Smooth muscle cell (in vitro differentiated cells): ENCODE data around the gene GTF2B. TPM values are rescaled to one million over a fixed set of nuclear protein-coding genes. Genes with fewer than 3 reads are reported as not detected.

Experiments used
- DNase-seq: peaks from one replicate; lab custom pipeline; 2025; ENCODE audit not compliant: unreplicated experiment; lab: John Stamatoyannopoulos, UW
- H2AFZ ChIP-seq: fragments of 200-600 bp; sonication (generic); 2 replicates; pipeline ENCODE4 v1.6.0; 2016; ENCODE audit warnings: antibody characterized with exemption, low read depth, mild to moderate bottlenecking
- H3F3A ChIP-seq: fragments of 200-600 bp; sonication (generic); 2 replicates; pipeline ENCODE4 v1.6.0; 2017; ENCODE audit warnings: antibody characterized with exemption, low read depth
- H3K27ac ChIP-seq: fragments of 200-600 bp; sonication (generic); 2 replicates; pipeline ENCODE4 v1.5.1; 2016; ENCODE audit warnings: low read depth, mild to moderate bottlenecking
- H3K27me3 ChIP-seq: fragments of 200-600 bp; sonication (generic); 2 replicates; pipeline ENCODE4 v1.6.1; 2016; ENCODE audit warnings: low read depth, mild to moderate bottlenecking
- H3K36me3 ChIP-seq: fragments of 200-600 bp; sonication (generic); 2 replicates; pipeline ENCODE4 v1.5.1; 2016; ENCODE audit warnings: low read depth
- H3K4me1 ChIP-seq: fragments of 200-600 bp; sonication (generic); 2 replicates; pipeline ENCODE4 v1.5.1; 2016; ENCODE audit warnings: low read depth
- H3K4me2 ChIP-seq: fragments of 200-600 bp; sonication (generic); 2 replicates; pipeline ENCODE4 v1.6.0; 2016; ENCODE audit warnings: mild to moderate bottlenecking
- H3K4me3 ChIP-seq: fragments of 200-600 bp; sonication (generic); 2 replicates; pipeline ENCODE4 v1.5.1; 2016; ENCODE audit warnings: mild to moderate bottlenecking
- H3K79me2 ChIP-seq: fragments of 200-600 bp; sonication (generic); 2 replicates; pipeline ENCODE4 v1.6.0; 2016; ENCODE audit warnings: low read depth, mild to moderate bottlenecking
- H3K9ac ChIP-seq: fragments of 200-600 bp; sonication (generic); 2 replicates; pipeline ENCODE4 v1.6.0; 2016; ENCODE audit warnings: low read depth
- H3K9me3 ChIP-seq: fragments of 200-600 bp; sonication (generic); replicated peaks from 2 replicates; pipeline ENCODE4 v1.5.1; 2016; ENCODE audit warnings: low read depth
- H4K20me1 ChIP-seq: fragments of 200-600 bp; sonication (generic); 2 replicates; pipeline ENCODE4 v1.6.0; 2016; ENCODE audit warnings: low read depth
- WGBS: methylation state at CpG from one replicate; pipeline ENCODE4 v1.1.7; 2016; ENCODE audit warnings: low lambda C conversion rate; 5-methylcytosine and 5-hydroxymethylcytosine counted together
- polyA plus RNA-seq: library from polyadenylated mRNA; unstranded; fragments of >200 nt; fragmentation: Nextera tagmentation; extraction: Ambion mirVana; gene quantifications from 2 replicates; pipeline ENCODE4 v1.2.1, GENCODE V29; 2016
- total RNA-seq: library from RNA; depleted of rRNA; stranded (reverse); fragments of >200 nt; gene quantifications from 2 replicates; pipeline ENCODE4 v1.2.3, GENCODE V29; 2014
- TF ChIP-seq, protein P1 (sequence below): fragments of 200-600 bp; sonication (generic); IDR thresholded peaks from 2 replicates; pipeline ENCODE4 v1.5.1; 2017; ENCODE audit warnings: borderline replicate concordance, mild to moderate bottlenecking, antibody characterized with exemption; ENCODE audit not compliant: insufficient read depth, poor library complexity, severe bottlenecking

GTF2B gene
- total and polyA plus RNA-seq, 2 experiments from 2014 or later, result 51.0 to 75.2 TPM

DNA sequence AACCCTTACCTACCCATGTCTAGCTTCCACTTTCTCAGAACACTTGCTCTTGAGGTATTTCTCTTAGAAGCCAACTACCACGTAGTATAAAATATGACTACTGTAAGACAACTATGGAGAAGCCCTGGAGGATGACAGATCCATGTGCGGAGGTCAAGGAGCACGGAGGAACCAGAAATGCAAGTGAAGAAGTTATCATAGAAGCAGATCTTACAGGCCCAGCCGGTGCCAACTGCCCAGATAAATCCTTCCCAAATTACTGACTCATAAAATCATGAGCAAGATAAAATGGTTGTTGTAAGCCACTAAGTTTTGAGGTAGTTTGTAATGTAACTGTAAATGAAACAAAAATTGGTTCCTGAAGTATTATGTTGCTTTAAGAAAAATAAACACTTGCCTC, 12.6 kb downstream of the GTF2B start:
- no peak for DNase-seq
- H3K27me3 ChIP-seq, result no peaks in the 10 kb centered on the region
- H3K9ac ChIP-seq, result no peak overlapping the region
- no peak overlapping the region for H3K4me3 ChIP-seq
- H3F3A ChIP-seq, result no peaks in the 10 kb centered on the region
- H3K9me3 ChIP-seq, result no peaks in the 10 kb centered on the region
- no peak overlapping the region for H3K27ac ChIP-seq
- peaks cover 74% of the 10 kb centered on the region for H4K20me1 ChIP-seq
- peaks cover 3% of the 10 kb centered on the region for H3K36me3 ChIP-seq
- H3K4me1 ChIP-seq, result no peaks in the 10 kb centered on the region
- no peak overlapping the region for H2AFZ ChIP-seq
- H3K4me2 ChIP-seq, result no peak overlapping the region
- TF ChIP-seq, protein P1, sequence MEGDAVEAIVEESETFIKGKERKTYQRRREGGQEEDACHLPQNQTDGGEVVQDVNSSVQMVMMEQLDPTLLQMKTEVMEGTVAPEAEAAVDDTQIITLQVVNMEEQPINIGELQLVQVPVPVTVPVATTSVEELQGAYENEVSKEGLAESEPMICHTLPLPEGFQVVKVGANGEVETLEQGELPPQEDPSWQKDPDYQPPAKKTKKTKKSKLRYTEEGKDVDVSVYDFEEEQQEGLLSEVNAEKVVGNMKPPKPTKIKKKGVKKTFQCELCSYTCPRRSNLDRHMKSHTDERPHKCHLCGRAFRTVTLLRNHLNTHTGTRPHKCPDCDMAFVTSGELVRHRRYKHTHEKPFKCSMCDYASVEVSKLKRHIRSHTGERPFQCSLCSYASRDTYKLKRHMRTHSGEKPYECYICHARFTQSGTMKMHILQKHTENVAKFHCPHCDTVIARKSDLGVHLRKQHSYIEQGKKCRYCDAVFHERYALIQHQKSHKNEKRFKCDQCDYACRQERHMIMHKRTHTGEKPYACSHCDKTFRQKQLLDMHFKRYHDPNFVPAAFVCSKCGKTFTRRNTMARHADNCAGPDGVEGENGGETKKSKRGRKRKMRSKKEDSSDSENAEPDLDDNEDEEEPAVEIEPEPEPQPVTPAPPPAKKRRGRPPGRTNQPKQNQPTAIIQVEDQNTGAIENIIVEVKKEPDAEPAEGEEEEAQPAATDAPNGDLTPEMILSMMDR, result no peak
- 70% methylated on average over 4 of the region's 4 CpGs for WGBS
- peaks cover 48% of the 10 kb centered on the region for H3K79me2 ChIP-seq

DNA sequence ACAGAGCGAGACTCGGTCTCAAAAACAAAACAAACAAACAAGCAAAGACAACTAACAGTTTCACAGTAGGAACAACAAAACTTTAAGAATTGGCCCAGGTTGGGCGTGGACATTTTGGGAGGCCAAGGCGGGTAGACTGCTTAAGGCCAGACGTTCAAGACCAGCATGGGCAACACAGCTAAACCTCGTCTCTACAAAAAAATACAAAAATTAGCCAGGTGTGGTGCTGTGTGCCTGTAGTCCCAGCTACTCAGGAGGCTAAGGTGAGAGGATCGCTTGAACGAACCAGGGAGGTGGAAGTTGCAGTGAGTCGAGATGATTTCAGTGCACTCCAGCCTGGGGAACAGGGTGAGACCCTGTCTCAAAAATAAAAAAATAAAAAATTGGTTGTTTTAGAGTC, 13.5 kb downstream of the GTF2B start:
- no peak for DNase-seq
- no peaks in the 10 kb centered on the region for H3K9me3 ChIP-seq
- no peak overlapping the region for H3K9ac ChIP-seq
- H3K36me3 ChIP-seq, result peaks cover 3% of the 10 kb centered on the region
- no peaks in the 10 kb centered on the region for H3F3A ChIP-seq
- 89% methylated on average over 9 of the region's 9 CpGs for WGBS
- no peaks in the 10 kb centered on the region for H3K4me1 ChIP-seq
- peak overlapping the region; percentile 1 for H3K27ac ChIP-seq
- peaks cover 73% of the 10 kb centered on the region for H4K20me1 ChIP-seq
- TF ChIP-seq, protein P1, result no peak
- no peak overlapping the region for H2AFZ ChIP-seq
- H3K4me3 ChIP-seq, result no peak overlapping the region
- peaks cover 56% of the 10 kb centered on the region for H3K79me2 ChIP-seq
- H3K27me3 ChIP-seq, result no peaks in the 10 kb centered on the region
- H3K4me2 ChIP-seq, result no peak overlapping the region

DNA sequence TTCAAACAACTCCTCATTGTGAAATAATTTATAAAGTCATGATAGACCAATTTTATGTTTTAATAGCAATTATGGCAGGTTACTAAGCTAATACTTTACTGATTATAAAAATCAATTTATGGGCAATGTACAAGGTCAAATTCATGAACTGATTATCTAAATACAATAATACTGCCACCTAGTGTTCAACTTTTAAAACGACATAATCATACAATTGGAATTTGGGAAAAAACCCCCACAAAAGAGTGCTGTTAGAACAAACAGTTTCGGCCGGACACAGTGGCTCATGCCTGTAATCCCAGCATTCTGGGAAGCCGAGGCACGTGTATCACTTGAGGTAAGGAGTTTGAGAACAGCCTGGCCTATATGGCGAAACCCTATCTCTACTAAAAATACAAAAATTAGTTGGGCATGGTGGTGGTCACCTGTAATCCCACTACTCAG, 14.0 kb downstream of the GTF2B start:
- no peak for DNase-seq
- Histone ChIP-seq H3K27ac (peak overlapping the region; percentile 1), H3K79me2 (peaks cover 56% of the 10 kb centered on the region)

More for the DNA sequence above, 14.0 kb downstream of the GTF2B start:
- no peak overlapping the region for H3K4me3 ChIP-seq
- H3K4me1 ChIP-seq, result no peaks in the 10 kb centered on the region
- peaks cover 69% of the 10 kb centered on the region for H4K20me1 ChIP-seq
- H2AFZ ChIP-seq, result no peak overlapping the region
- H3K9me3 ChIP-seq, result no peaks in the 10 kb centered on the region
- no peak overlapping the region for H3K9ac ChIP-seq
- peaks cover under 1% of the 10 kb centered on the region for H3K36me3 ChIP-seq
- H3K4me2 ChIP-seq, result no peak overlapping the region
- H3F3A ChIP-seq, result no peaks in the 10 kb centered on the region
- no peaks in the 10 kb centered on the region for H3K27me3 ChIP-seq
- 40% methylated on average over 6 of the region's 6 CpGs for WGBS
- TF ChIP-seq, protein P1, result peak; percentile 60
